GM18499 (cell line): ENCODE results near the gene CORO6.

Experiments used
- ATAC-seq: cut with Tn5 transposase; IDR thresholded peaks from one replicate; pipeline ENCODE4 v1.9.1; 2021; ENCODE audit warnings: moderate number of reproducible peaks; ENCODE audit not compliant: insufficient read depth, unreplicated experiment

Gene CORO6

DNA sequence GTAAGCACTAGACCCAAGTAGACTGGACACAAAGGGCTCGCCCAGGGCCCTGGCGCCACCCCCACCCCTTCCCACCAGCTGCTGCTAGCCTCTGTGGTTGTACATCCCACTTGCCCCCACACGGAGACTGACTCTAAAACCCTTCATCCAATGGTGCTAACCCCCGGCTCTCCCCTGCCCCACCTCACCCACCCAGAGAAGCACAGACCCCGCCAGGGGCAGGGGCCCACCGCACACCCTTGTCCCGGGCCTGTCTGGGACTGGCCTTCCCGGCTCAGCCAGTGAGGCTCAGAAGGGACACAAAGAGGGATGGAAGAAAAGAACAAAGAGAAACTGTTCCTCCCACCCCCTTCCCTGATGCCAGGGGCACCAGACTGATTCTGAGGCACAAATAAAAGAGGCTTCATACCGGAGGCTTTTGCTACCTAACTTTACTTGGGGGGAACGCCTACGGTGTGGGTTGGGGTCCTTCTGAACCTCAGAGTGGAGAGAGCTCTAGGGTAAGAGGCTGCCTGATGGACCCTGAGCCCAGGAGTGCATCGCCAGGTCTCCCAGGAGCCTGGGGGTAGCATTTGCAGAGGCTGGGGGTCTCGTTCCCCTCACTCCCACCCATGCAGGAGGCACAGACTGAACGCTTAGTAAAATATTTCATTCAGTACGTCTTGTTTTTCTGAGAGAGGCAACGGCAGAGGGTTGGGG is 8.2 kb downstream of the CORO6 start:
- no peak for ATAC-seq

DNA sequence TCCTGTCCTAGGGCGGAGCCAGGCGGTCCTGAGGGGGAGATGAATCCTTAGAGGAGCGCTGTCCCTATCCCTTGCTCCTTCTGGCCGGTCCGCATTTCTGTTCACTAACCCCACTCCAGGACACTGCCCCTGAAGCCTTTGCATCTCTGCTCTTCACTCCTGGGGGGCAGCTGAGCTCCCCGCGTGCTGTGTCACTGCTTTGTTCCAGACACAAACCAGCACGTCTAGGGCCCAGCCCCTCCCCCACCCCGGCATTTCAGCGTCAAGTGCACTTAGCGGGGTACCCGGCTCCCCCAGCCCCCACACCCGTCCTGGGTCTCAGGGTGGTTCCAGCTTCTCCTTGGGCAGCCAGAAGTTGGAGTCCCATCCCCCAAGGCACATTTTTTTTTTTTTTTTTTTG is 8.9 kb downstream of the CORO6 start:
- no peak for ATAC-seq

- ATAC-seq = no peak
These were observed 9.3 kb downstream of the CORO6 start for GRCh38 chr17:29613352-29613837.

DNA sequence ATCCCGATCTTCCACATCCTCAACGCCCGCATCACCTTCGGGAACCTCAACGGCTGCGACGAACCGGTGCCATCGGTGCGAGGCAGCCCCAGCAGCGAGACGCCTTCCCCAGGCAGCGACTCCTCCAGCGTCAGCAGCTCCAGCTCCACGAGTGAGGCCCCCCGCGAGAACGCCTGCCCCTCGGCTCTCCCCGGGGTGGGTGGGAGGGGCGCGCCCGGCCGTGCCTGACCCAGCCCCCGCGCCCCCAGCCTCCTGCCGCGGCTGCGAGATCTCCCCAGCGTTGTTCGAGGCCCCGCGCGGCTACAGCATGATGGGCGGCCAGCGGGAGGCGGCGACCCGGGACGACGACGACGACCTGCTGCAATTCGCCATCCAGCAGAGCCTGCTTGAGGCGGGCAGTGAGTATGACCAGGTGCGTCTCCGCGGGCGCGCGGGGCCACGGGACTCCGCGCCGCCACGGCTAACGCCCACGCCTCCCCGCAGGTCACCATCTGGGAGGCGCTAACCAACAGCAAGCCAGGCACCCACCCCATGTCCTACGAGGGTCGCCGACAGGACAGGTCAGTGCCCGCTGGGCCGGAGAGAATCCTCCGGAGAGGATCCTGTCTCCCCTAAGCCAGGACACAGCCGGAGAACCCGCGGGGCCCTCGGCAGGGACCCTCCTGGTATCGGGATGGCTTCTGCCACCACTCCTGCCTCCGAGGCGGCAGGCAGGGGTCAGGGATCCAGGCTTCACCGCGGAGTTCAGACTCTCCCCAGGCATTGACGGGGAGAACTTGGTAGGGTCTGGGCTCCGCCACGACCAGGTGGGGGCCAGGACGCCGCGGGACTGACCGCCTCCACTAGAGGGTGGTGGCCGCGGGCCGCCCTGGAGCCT is 10.1 kb downstream of the CORO6 start:
- ATAC-seq = no peak

DNA sequence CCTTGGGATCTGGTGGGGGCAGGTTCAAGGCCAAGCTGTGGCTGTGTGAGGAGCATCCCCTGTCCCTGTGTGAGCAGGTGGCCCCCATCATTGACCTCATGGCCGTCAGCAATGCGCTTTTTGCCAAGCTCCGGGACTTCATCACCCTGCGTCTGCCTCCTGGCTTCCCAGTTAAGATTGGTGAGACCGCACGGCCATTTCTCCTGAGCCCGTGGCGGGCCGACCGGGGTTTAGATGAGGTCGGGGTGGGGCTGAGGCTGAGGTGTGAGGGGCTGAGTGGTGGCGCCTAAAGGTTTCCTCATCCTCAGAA is 10.7 kb downstream of the CORO6 start:
- no peak for ATAC-seq

GRCh38 chr17:29611351-29612093 is 11.2 kb downstream of the CORO6 start:
- no peak for ATAC-seq

GRCh38 chr17:29610395-29610794 is 12.3 kb downstream of the CORO6 start:
- no peak for ATAC-seq

GRCh38 chr17:29608986-29609385 is 13.7 kb downstream of the CORO6 start:
- ATAC-seq = no peak

DNA sequence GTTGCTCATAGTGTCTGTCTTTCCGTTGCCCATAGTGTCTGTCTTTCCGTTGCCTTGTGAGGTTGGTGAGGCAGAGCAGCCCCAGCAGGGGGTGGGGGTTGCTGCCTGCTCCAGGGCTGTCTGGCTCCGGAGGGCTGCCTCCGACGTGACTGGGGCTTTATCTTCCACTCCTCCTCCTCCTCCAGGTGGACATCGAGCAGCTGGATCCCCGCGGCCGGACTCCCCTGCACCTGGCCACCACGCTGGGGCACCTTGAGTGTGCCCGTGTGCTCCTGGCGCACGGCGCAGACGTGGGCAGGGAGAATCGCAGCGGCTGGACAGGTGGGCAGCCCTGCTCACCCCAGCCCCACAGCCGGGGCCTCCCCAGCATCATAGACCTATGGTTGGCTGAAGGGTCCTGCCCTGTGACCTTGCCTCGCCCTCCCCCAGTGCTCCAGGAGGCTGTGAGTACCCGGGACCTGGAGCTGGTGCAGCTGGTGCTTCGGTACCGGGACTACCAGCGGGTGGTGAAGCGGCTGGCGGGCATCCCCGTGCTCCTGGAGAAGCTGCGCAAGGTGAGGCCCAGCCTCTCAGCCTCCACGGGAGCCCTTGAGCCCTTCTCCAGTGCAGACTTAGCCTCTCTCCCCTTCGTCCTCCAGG is 15.0 kb downstream of the CORO6 start:
- no peak for ATAC-seq

DNA sequence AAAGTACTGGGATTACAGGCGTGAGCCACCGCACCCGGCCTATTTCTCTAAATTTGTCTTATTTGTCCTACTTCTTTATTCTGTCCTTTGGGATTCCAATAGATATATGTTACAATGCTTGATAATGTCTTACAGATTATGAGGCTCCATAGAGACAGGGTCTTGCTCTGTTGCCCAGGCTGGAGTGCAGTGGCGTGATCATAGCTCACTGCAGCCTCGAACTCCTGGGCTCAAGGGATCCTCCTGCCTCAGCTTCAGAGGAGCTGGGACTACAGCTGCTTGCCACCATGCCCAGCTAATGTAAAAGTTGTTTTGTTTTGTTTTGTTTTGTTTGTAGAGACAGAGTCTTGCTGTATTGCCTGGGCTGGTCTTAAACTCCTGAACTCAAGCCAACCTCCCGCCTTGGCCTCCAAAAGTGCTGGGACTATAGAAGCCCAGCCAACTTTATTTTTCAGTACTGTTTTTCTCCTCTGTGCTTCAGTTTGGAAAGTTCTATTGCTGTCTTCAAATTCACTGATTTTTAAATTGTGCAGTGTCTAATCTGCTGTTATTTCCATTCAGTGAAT is 19.5 kb downstream of the CORO6 start:
- no peak for ATAC-seq

- ATAC-seq = no peak
These were observed 25.1 kb downstream of the CORO6 start for GRCh38 chr17:29597361-29598172.

GRCh38 chr17:29596811-29597210 is 25.9 kb downstream of the CORO6 start:
- no peak for ATAC-seq

DNA sequence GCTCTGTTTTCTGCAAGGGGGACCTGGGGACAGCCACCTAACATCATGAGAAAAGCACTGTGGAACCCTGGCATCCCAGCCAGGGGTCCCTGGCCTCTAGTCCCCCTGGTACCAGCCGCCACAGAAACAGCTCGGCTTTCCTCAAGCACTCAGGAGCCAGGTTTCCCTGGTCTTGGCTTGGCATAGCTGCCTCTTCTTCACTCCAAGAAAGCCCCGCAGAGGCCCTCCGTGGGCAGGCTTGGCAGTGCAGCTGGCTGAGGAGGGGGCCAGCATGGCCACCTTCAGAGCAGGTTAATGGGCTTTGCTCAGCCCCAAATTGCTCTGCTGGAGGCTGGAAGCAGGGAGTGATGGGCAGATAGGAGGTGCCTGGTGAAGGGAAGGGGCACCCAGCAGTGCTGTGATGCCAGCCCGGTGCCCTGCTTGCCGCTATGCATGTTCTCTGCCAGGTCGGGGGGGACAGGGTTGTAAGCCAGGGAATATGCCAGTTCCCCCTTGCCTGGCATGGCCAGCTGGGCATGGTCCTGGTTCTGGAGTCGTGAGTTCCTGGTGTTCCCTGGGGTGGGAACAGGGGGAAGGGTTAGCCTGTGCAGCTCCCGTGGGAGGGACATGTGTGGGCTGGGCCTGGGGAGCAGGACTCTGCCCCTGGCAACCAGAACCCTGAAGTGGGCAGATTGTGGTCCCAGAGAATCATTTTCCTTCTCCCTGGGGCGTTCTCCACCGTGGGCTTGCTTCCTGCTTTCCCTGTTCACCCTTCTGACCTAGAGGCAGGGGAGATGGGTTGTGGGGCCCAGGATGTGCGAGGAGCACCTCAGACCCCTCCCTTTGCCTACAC is 26.6 kb downstream of the CORO6 start:
- no peak for ATAC-seq

DNA sequence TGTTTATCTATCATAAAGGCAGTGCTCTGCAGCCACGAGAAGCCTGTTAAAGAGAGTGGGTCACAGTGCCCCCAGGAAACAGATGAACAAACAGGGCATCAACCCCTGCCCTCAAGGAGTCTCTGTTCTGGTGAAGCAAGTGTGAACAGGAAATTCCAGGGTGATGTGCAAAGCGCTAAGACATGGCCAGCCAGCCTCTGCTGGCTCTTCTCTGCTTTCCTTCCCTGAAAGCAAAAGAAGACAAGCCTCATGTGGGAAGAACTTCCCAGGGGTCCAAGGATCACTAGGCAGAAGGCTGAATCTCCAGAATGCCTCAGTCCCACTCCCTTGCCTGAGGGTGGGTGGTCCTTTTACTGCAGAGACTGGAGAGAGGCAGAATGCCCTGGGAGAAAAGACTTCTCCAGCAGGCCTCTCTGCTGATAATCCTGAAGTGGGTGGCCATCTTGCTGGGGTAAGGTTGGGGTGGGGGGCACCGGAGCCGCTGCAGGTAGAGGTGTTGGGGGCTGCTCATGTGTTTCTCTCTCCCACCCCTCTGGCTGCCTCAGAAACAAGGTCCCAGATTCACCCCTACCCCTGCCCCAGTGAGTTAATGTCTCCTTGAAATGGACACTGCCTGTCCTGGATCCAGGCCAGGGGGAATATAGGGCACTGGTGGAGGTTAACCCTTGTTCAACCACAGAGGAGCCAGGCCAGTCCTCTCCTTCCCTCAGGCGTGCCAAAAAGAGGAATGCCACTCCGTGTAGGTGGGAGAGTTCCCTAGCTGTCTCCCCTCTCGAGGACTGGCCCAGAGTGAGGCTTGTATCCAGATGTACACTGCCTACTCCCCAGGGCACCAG is 27.4 kb downstream of the CORO6 start:
- ATAC-seq = no peak

GRCh38 chr17:29594519-29595090 is 28.1 kb downstream of the CORO6 start:
- ATAC-seq = no peak

DNA sequence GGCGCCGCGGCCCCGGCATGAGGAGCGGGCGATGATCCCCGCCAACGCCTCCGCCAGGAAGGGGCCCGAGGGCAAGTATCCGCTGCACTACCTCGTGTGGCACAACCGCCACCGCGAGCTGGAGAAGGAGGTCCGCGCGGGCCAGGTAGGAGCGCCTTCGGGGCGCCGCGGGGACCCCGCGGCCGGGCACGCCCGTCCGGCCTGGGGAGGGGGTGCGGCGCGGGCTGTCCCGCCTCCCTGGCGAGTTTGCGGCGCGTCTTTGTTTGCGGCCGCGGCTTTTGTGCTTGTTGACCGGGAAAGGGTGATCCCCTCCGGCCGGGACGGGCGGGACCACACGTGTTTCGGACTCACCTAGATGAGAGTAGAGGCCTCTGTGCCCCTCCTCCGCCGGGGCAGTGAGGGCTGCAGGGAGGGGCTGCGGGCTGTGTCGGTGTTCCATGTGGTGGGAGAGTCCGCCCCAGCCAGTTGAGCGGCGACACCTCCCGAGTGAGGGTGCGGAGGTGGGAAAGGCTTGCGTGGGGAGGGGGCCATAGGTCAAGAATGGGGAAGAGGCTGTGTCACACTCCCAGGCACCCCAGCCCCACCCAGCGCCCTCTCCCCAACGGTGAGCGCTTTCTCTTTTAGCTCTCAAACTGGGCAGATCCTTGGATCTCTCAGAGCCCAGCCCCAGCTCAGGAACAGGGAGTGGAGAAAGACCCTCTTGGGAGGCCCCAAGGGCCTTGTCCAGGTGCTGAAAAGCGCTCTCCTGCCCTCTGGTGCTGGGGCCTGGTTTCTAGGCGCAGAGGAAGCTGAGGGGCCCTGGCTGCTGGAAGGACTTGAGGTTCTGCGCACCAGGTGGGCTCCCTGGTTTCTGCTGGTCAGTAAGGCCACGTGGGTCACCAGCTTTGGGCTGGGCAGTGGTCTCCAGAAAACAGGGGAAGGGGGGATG is 28.9 kb downstream of the CORO6 start:
- ATAC-seq = no peak
